Activated T-helper 1 cell treated with anti-CD3 and anti-CD28 coated beads, Interleukin-2, amount 50 U/mL, for 16 hours (primary cell): ENCODE measurements around the gene IQSEC1.

Source experiments
- DNase-seq, 2 donors: peaks; one replicate each; pipeline ENCODE4 v3.0.0-alpha.2; 2020; ENCODE audit warnings: low read depth in 1 of 2, low spot score in 1 of 2

IQSEC1 gene

GRCh38 chr3:12986521-12986920 lies 86.7 kb downstream of the IQSEC1 start:
- DNase-seq: no peak

GRCh38 chr3:12986031-12986430 lies 87.2 kb downstream of the IQSEC1 start:
- DNase-seq: no peak

GRCh38 chr3:12985148-12985547 lies 88.1 kb downstream of the IQSEC1 start:
- no peak for DNase-seq

GRCh38 chr3:12984023-12984823 lies 89.0 kb downstream of the IQSEC1 start:
- DNase-seq: peak in 1 of 2 donors; percentile 32

- DNase-seq: no peak
Observed at GRCh38 chr3:12983319-12983718, 89.9 kb downstream of the IQSEC1 start.

GRCh38 chr3:12982619-12983101 lies 90.6 kb downstream of the IQSEC1 start:
- no peak for DNase-seq

- no peak for DNase-seq
Observed at GRCh38 chr3:12981306-12982275, 91.6 kb downstream of the IQSEC1 start.

- DNase-seq: no peak
Observed at GRCh38 chr3:12980596-12981290, 92.5 kb downstream of the IQSEC1 start.

GRCh38 chr3:12979947-12980487 lies 93.2 kb downstream of the IQSEC1 start:
- DNase-seq: no peak

GRCh38 chr3:12979151-12979946 lies 93.9 kb downstream of the IQSEC1 start:
- DNase-seq: no peak

GRCh38 chr3:12978682-12979081 lies 94.5 kb downstream of the IQSEC1 start:
- no peak for DNase-seq

- DNase-seq: no peak
Observed at GRCh38 chr3:12977117-12977808, 96.0 kb downstream of the IQSEC1 start.

- no peak for DNase-seq
Observed at GRCh38 chr3:12975748-12976522, 97.3 kb downstream of the IQSEC1 start.

GRCh38 chr3:12974819-12975218 lies 98.4 kb downstream of the IQSEC1 start:
- DNase-seq: no peak

GRCh38 chr3:12974334-12974733 lies 98.9 kb downstream of the IQSEC1 start:
- DNase-seq: no peak

GRCh38 chr3:12973827-12974226 lies 99.4 kb downstream of the IQSEC1 start:
- DNase-seq: no peak

- DNase-seq: no peak
Observed at GRCh38 chr3:12972781-12973702, 100.2 kb downstream of the IQSEC1 start.

- DNase-seq: no peak
Observed at GRCh38 chr3:12972043-12972442, 101.2 kb downstream of the IQSEC1 start.
